B cell (primary cell): ENCODE measurements around the gene KIRREL3. TPM values are rescaled to one million over a fixed set of nuclear protein-coding genes. Genes with fewer than 3 reads are reported as not detected.

ENCODE experiments used
- ATAC-seq: fragments of 200-7000 bp; cut with Tn5 transposase; one replicate; pipeline ENCODE4 v1.10.0; 2021; ENCODE audit warnings: low read depth, mild to moderate bottlenecking, moderate number of reproducible peaks, moderate library complexity
- CTCF ChIA-PET: fragments of 350-600 bp; sonication (Branson Sonifier 250); formaldehyde crosslinking; loops from one replicate; lab custom pipeline; 2021; ENCODE audit warnings: antibody characterized with exemption, inconsistent platforms; lab: Charles Lee
- POLR2A ChIA-PET: fragments of 350-600 bp; sonication (Branson Sonifier 250); formaldehyde crosslinking; loops from one replicate; lab custom pipeline; 2021; ENCODE audit warnings: antibody characterized with exemption; lab: Charles Lee
- DNase-seq: peaks from one replicate; pipeline ENCODE4 v3.0.0; 2013
- H2AFZ ChIP-seq: 2 replicates; pipeline ENCODE4 v1.6.1; 2012; ENCODE audit warnings: mild to moderate bottlenecking, low read depth, low read length; ENCODE audit not compliant: insufficient read depth, poor library complexity, severe bottlenecking
- H3K27ac ChIP-seq, 2 donors: 1 replicate in 1 of 2; 2 replicates in 1 of 2; pipeline ENCODE4 v1.5.1; 2012 to 2013; ENCODE audit warnings: low read length in 2 of 2, mild to moderate bottlenecking in 2 of 2, moderate library complexity in 1 of 2
- H3K27me3 ChIP-seq, 4 experiments: fragments of 200-600 bp in 1 of 4; sonication (generic) in 1 of 4; replicated peaks in 1 of 4; 1 replicate in 2 of 4; 2 replicates in 2 of 4; pipeline versions ENCODE4 v1.6.1 to v1.7.0; 2013 to 2016; ENCODE audit warnings: low read length in 3 of 4, mild to moderate bottlenecking in 2 of 4, mixed read lengths in 1 of 4, moderate library complexity in 1 of 4; ENCODE audit not compliant: insufficient read depth in 4 of 4, control insufficient read depth in 3 of 4; ENCODE audit errors: control extremely low read depth in 1 of 4
- H3K36me3 ChIP-seq, 2 experiments: replicated peaks in 1 of 2; 1 replicate in 1 of 2; 2 replicates in 1 of 2; pipeline versions ENCODE4 v1.6.1 to v1.7.1; 2013; ENCODE audit warnings: low read length in 1 of 2; ENCODE audit not compliant: insufficient read depth in 2 of 2, control insufficient read depth in 1 of 2; ENCODE audit errors: control extremely low read depth in 1 of 2, extremely low read depth in 1 of 2
- H3K4me1 ChIP-seq, 2 donors: fragments of 200-600 bp in 1 of 2; sonication (generic) in 1 of 2; 1 replicate in 1 of 2; 2 replicates in 1 of 2; pipeline versions ENCODE4 v1.5.1 to v1.6.1; 2013 to 2017; ENCODE audit warnings: low read length in 2 of 2; ENCODE audit not compliant: control insufficient read depth in 2 of 2, insufficient read depth in 2 of 2
- H3K4me2 ChIP-seq: replicated peaks from 2 replicates; pipeline ENCODE3; 2012; ENCODE audit warnings: mild to moderate bottlenecking, low read depth, low read length; ENCODE audit not compliant: poor library complexity, severe bottlenecking
- H3K4me3 ChIP-seq, 5 experiments: fragments of 200-600 bp in 1 of 5; sonication (generic) in 1 of 5; 1 replicate in 3 of 5; 2 replicates in 2 of 5; pipeline versions ENCODE4 v1.5.1 to v1.7.0; 2011 to 2016; ENCODE audit warnings: low read length in 4 of 5, mild to moderate bottlenecking in 4 of 5, low read depth in 2 of 5, control low read depth in 1 of 5, moderate library complexity in 1 of 5; ENCODE audit not compliant: insufficient read depth in 1 of 5; ENCODE audit errors: control extremely low read depth in 1 of 5, extremely low read depth in 1 of 5
- H3K79me2 ChIP-seq: fragments of 200-600 bp; sonication (generic); one replicate; pipeline ENCODE4 v1.6.0; 2016; ENCODE audit warnings: low read length; ENCODE audit not compliant: control insufficient read depth, insufficient read depth
- H3K9ac ChIP-seq: fragments of 200-600 bp; sonication (generic); 2 replicates; pipeline ENCODE4 v1.6.1; 2017; ENCODE audit warnings: mild to moderate bottlenecking, low read length, moderate library complexity
- H3K9me3 ChIP-seq, 3 donors: one replicate each; pipeline versions ENCODE4 v1.6.1 to v1.7.1; 2013; ENCODE audit warnings: low read length in 2 of 3; ENCODE audit not compliant: control insufficient read depth in 2 of 3, insufficient read depth in 1 of 3; ENCODE audit errors: control extremely low read depth in 1 of 3
- H4K20me1 ChIP-seq: 2 replicates; pipeline ENCODE4 v1.6.0; 2012; ENCODE audit warnings: mild to moderate bottlenecking, low read length; ENCODE audit not compliant: insufficient read depth, control insufficient read depth, poor library complexity, severe bottlenecking
- H3K27ac Mint-ChIP-seq: one replicate; pipeline ENCODE4 v1.8.0; 2021; ENCODE audit warnings: mixed read lengths
- H3K27me3 Mint-ChIP-seq: one replicate; pipeline ENCODE4 v1.8.0; 2021; ENCODE audit warnings: mixed read lengths
- H3K4me1 Mint-ChIP-seq: one replicate; pipeline ENCODE4 v1.8.0; 2021; ENCODE audit warnings: mixed read lengths
- H3K4me3 Mint-ChIP-seq: one replicate; pipeline ENCODE4 v1.8.0; 2021; ENCODE audit warnings: mixed read lengths
- H3K9me3 Mint-ChIP-seq: one replicate; pipeline ENCODE4 v1.8.0; 2022; ENCODE audit warnings: mixed read lengths; ENCODE audit not compliant: insufficient read depth
- EZH2 ChIP-seq: IDR thresholded peaks from 2 replicates; pipeline ENCODE4 v1.6.1; 2012; ENCODE audit warnings: borderline replicate concordance, low read depth, mild to moderate bottlenecking, moderate library complexity, low read length; ENCODE audit not compliant: insufficient read depth, poor library complexity, severe bottlenecking
- WGBS: methylation state at CpG from one replicate; pipeline ENCODE4 v1.1.5; 2013; ENCODE audit warnings: missing lambda C conversion rate; ENCODE audit not compliant: insufficient coverage; 5-methylcytosine and 5-hydroxymethylcytosine counted together
- intact Hi-C: fragments of 100-400 bp; cut with micrococcal nuclease; formaldehyde crosslinking; loops from one replicate; pipeline ENCODE4 v1.10.0; 2022
- polyA plus RNA-seq: library from polyadenylated mRNA; depleted of rRNA; stranded (reverse); fragments of >200 nt; gene quantifications from 2 replicates; pipeline ENCODE4 v1.2.3, GENCODE V29; 2012
- total RNA-seq, 2 donors: library from RNA; stranded (reverse); fragments of 120-200 nt in 1 of 2; gene quantifications; 1 replicate in 1 of 2; 2 replicates in 1 of 2; pipeline versions ENCODE4 v1.2.3 to v1.2.4, GENCODE V29; 2013 to 2022
- TF ChIP-seq, protein P1 (sequence below): fragments of 200-600 bp; IDR thresholded peaks from one replicate; pipeline ENCODE4 v1.8.0; 2022; ENCODE audit warnings: antibody characterized with exemption, mild to moderate bottlenecking

The KIRREL3 gene
- total and polyA plus RNA-seq, 2 donors (not counting 1 experiment from before 2014, with no cell fraction given) = not detected

DNA sequence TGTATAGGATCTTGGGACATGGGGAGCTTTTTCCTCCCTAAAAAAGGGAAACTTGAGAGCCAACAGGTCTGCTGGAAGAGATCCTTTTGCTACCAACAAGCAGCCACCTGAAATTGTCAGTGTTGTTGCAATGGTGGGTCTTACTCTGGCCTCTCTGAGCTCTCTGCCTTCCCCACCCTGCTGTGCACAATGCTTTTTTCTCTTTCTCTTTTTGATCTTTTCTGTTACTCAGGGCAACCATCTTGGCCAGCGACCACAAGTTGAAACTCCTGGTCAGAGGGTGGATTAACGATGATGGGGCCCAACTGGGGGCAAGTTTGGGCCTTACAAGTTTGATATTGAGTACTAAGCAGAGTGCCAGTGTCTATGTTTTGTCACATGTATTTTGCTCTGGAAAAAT is 155.8 kb downstream of the KIRREL3 start:
- Mint-ChIP-seq H3K9me3 (no peaks in the 10 kb centered on the region), H3K4me3 (no peak overlapping the region), H3K27me3 (no peaks in the 10 kb centered on the region), H3K27ac (no peak overlapping the region), H3K4me1 (no peaks in the 10 kb centered on the region)
- POLR2A ChIA-PET = no interaction called here
- H3K27me3 ChIP-seq = no peaks in the 10 kb centered on the region
- H3K27ac ChIP-seq = no peak overlapping the region
- intact Hi-C loops = no loop called here
- H3K9me3 ChIP-seq = no peaks in the 10 kb centered on the region
- TF ChIP-seq, protein P1, sequence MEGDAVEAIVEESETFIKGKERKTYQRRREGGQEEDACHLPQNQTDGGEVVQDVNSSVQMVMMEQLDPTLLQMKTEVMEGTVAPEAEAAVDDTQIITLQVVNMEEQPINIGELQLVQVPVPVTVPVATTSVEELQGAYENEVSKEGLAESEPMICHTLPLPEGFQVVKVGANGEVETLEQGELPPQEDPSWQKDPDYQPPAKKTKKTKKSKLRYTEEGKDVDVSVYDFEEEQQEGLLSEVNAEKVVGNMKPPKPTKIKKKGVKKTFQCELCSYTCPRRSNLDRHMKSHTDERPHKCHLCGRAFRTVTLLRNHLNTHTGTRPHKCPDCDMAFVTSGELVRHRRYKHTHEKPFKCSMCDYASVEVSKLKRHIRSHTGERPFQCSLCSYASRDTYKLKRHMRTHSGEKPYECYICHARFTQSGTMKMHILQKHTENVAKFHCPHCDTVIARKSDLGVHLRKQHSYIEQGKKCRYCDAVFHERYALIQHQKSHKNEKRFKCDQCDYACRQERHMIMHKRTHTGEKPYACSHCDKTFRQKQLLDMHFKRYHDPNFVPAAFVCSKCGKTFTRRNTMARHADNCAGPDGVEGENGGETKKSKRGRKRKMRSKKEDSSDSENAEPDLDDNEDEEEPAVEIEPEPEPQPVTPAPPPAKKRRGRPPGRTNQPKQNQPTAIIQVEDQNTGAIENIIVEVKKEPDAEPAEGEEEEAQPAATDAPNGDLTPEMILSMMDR = no peak
- no peak for TF ChIP-seq EZH2
- H2AFZ ChIP-seq = no peak overlapping the region
- DNase-seq = no peak
- CTCF ChIA-PET = no interaction called here
- no peak overlapping the region for H3K4me2 ChIP-seq
- H4K20me1 ChIP-seq = no peaks in the 10 kb centered on the region
- 43% methylated on average over 1 of the region's 2 CpGs for WGBS
- no peaks in the 10 kb centered on the region for H3K36me3 ChIP-seq
- H3K9ac ChIP-seq = no peak overlapping the region
- no peak for ATAC-seq
- no peaks in the 10 kb centered on the region for H3K4me1 ChIP-seq
- H3K4me3 ChIP-seq = no peak overlapping the region
- no peaks in the 10 kb centered on the region for H3K79me2 ChIP-seq

DNA sequence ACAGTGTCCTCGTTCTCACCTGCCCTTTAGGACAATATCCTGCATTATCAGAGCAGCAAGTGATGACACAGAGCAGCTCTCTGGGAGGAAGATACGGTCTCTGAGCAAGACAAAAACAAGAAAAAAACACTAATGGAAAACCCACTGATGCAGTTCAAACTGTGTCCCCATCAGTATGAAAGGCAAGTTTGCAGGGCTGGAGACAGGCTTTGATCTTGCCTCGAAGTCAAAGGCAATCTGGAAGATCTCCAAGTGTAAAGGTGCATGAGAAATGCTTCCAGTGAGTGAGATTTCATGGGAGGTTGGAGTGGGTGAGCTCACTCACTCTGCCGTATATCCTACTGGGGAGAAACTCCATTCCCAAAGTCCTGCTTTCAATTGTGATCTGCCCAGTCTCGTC is 157.5 kb downstream of the KIRREL3 start:
- H3K4me3 Mint-ChIP-seq = no peak overlapping the region
- Histone ChIP-seq H3K27ac (no peak overlapping the region), H3K27me3 (no peaks in the 10 kb centered on the region), H3K9ac (no peak overlapping the region), H3K36me3 (no peaks in the 10 kb centered on the region), H3K4me2 (no peak overlapping the region), H4K20me1 (no peaks in the 10 kb centered on the region), H3K79me2 (no peaks in the 10 kb centered on the region), H3K4me3 (no peak overlapping the region), H3K4me1 (no peaks in the 10 kb centered on the region), H2AFZ (no peak overlapping the region), H3K9me3 (no peaks in the 10 kb centered on the region)
- 77% methylated on average over 4 of the region's 5 CpGs for WGBS
- ChIA-PET CTCF (no interaction called here), POLR2A (no interaction called here)
- H3K27ac Mint-ChIP-seq = no peak overlapping the region
- TF ChIP-seq EZH2 = no peak
- TF ChIP-seq, protein P1 = no peak
- DNase-seq (no peak), ATAC-seq (no peak)
- no peaks in the 10 kb centered on the region for H3K27me3 Mint-ChIP-seq
- H3K4me1 Mint-ChIP-seq = no peaks in the 10 kb centered on the region
- no peaks in the 10 kb centered on the region for H3K9me3 Mint-ChIP-seq
- intact Hi-C loops = no loop called here
